Peyer's patch (tissue), 4 donors: ENCODE data around the gene RPL32. TPM values are rescaled to one million over a fixed set of nuclear protein-coding genes. Genes with fewer than 3 reads are reported as not detected.

Experiments used
- DNase-seq, 3 donors: peaks; one replicate each; pipeline ENCODE4 v3.0.0-alpha.2; 2017 to 2019
- H3K27ac ChIP-seq, 4 donors: fragments of 200-600 bp; sonication (generic); one replicate each; pipeline ENCODE4 v1.5.1; 2016 to 2019
- H3K27me3 ChIP-seq, 2 donors: fragments of 200-600 bp; sonication (generic); one replicate each; pipeline ENCODE4 v1.5.1; 2019
- H3K36me3 ChIP-seq, 3 donors: fragments of 200-600 bp; sonication (generic); one replicate each; pipeline ENCODE4 v1.5.1; 2016 to 2019
- H3K4me1 ChIP-seq, 4 donors: fragments of 200-600 bp; sonication (generic); one replicate each; pipeline ENCODE4 v1.5.1; 2016 to 2019
- H3K4me3 ChIP-seq, 4 donors: fragments of 200-600 bp; sonication (generic); 1 replicate in 3 of 4; 2 replicates in 1 of 4; pipeline ENCODE4 v1.5.1; 2016 to 2019; ENCODE audit warnings: mild to moderate bottlenecking in 1 of 4
- H3K9me3 ChIP-seq, 4 donors: fragments of 200-600 bp; sonication (generic); one replicate each; pipeline ENCODE4 v1.5.1; 2016 to 2019; ENCODE audit warnings: mild to moderate bottlenecking in 1 of 4
- POLR2A ChIP-seq, 2 donors: fragments of 450-650 bp; IDR thresholded peaks; one replicate each; pipeline ENCODE4 v1.5.1; 2017; ENCODE audit warnings: antibody characterized with exemption in 2 of 2, mild to moderate bottlenecking in 2 of 2, moderate library complexity in 2 of 2
- total RNA-seq, 4 donors: library from RNA; depleted of rRNA; stranded (reverse); fragments of >200 nt; gene quantifications; one replicate each; pipeline ENCODE4 v1.1.0, GENCODE V29; 2016
- TF ChIP-seq, protein P1 (sequence below), 6 experiments: fragments of 450-650 bp in 4 of 6; fragments of 200-600 bp in 2 of 6; sonication (generic) in 1 of 6; IDR thresholded peaks; one replicate each; pipeline ENCODE4 v1.5.1; 2017 to 2019; ENCODE audit warnings: antibody characterized with exemption in 6 of 6, mild to moderate bottlenecking in 3 of 6, moderate library complexity in 1 of 6

The RPL32 gene
- total RNA-seq, 4 donors from 2014 or later, result 258 to 541 (median 430) TPM

DNA sequence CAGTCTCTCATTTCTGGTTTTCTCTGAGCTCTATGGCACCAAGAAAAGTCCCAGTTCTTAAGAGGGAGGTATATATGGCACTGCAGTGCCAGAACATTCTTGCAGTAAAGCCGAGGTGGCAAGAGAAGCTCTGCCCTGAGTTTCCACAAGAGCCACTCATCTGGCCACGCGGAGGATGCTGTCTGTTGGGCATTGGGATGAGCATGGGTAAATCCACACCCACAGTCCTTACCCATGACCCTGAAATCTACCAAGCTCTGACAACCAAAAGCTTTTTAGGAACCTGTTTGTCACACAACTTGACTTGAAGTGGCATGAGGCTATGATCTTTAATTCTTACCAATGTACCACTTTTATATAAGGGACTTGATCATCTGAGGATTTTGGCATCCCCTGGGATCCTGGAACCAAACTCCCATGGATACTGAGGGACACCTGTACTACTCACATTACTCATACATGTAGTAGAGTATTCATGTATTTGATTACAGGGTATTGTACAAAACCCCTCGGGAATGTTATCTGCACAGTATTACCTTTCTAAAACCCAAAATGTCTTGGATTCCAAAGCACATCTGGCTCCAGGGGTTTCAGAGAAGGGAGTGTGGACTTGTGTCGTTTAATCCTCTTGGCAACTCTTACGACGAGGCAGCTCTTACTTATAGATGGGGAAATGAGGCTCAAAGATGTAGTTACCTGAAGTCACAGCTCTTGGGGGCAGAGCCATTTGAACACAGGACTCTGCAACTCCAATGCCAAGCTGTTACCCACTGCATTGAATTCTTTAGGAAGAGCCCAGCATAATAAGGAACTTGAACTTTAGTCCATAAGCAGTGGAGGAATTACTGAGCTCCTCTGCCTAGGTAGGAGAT lies 8.8 kb downstream of the RPL32 start:
- TF ChIP-seq, protein P1, sequence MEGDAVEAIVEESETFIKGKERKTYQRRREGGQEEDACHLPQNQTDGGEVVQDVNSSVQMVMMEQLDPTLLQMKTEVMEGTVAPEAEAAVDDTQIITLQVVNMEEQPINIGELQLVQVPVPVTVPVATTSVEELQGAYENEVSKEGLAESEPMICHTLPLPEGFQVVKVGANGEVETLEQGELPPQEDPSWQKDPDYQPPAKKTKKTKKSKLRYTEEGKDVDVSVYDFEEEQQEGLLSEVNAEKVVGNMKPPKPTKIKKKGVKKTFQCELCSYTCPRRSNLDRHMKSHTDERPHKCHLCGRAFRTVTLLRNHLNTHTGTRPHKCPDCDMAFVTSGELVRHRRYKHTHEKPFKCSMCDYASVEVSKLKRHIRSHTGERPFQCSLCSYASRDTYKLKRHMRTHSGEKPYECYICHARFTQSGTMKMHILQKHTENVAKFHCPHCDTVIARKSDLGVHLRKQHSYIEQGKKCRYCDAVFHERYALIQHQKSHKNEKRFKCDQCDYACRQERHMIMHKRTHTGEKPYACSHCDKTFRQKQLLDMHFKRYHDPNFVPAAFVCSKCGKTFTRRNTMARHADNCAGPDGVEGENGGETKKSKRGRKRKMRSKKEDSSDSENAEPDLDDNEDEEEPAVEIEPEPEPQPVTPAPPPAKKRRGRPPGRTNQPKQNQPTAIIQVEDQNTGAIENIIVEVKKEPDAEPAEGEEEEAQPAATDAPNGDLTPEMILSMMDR (IDR thresholded peaks at IDR 0.05), result no peak
- no peak for TF ChIP-seq POLR2A (IDR thresholded peaks at IDR 0.05)
- H3K9me3 ChIP-seq, result no peaks in the 10 kb centered on the region
- H3K4me1 ChIP-seq, result peaks cover 0 to 2% (median 0%) of the 10 kb centered on the region in 4 donors
- H3K27me3 ChIP-seq, result no peaks in the 10 kb centered on the region
- peaks cover 0 to 71% (median 0%) of the 10 kb centered on the region in 3 donors for H3K36me3 ChIP-seq
- no peak for DNase-seq
- H3K27ac ChIP-seq, result no peak overlapping the region
- H3K4me3 ChIP-seq, result no peak overlapping the region

DNA sequence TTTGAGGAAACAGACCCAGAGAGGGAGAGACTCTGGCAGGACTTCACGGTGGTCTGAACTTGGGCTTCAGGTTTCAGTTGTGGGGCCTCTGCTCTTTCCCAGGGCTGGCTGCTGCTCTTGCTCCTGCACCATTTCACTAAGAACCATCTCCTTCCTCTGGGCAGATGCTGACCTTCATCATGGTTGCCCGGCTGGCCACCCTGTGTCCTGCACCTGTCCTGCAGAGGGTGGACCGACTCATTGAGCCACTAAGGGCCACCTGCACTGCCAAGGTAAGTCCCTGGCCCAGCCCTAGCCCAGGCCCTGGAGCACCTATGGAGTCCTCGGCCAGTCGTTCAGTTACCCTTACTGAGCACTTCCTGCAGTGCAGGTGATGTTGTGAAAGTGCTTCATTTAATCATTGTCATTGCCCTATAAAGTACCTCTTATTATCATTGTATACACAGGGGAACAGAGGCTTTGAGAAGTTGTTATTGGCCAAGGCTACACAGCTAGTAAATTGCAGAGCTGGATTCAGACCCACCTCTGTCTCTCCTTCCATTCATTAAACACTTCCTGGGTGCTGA lies 10.0 kb downstream of the RPL32 start:
- no peak for DNase-seq
- no peak for TF ChIP-seq POLR2A (IDR thresholded peaks at IDR 0.05)
- TF ChIP-seq, protein P1 (IDR thresholded peaks at IDR 0.05), result no peak
- peaks cover 0 to 60% (median 0%) of the 10 kb centered on the region in 3 donors for H3K36me3 ChIP-seq

DNA sequence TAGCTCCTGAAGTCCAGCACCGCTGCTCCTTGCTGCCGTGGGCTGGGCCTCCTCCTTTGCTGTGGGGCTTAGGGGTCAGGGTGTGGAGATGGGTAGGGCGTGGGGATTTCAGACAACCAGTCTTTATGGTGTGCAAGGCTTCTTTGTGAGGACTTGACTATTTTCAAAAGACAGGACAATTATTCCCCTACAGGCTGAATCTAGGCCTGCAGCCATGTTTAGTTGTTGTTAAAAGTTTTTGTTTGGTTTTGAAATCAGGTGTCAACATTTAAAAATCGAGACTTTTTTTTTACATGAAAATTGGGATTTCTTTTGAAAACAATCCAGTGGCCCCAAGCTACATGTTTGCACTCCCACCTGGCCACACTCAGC lies 10.6 kb downstream of the RPL32 start:
- Histone ChIP-seq H3K36me3 (peaks cover 0 to 54% (median 0%) of the 10 kb centered on the region in 3 donors), H3K4me3 (no peak overlapping the region), H3K9me3 (no peaks in the 10 kb centered on the region), H3K27me3 (no peaks in the 10 kb centered on the region), H3K27ac (no peak overlapping the region), H3K4me1 (no peaks in the 10 kb centered on the region)
- TF ChIP-seq, protein P1 (IDR thresholded peaks at IDR 0.05), result peak in 2 of 6 experiments; percentile 10 to 25
- no peak for TF ChIP-seq POLR2A (IDR thresholded peaks at IDR 0.05)
- DNase-seq, result no peak

More for the DNA sequence above, 10.0 kb downstream of the RPL32 start:
- Histone ChIP-seq H3K4me3 (no peak overlapping the region), H3K4me1 (no peaks in the 10 kb centered on the region), H3K27ac (no peak overlapping the region), H3K9me3 (no peaks in the 10 kb centered on the region), H3K27me3 (no peaks in the 10 kb centered on the region)

DNA sequence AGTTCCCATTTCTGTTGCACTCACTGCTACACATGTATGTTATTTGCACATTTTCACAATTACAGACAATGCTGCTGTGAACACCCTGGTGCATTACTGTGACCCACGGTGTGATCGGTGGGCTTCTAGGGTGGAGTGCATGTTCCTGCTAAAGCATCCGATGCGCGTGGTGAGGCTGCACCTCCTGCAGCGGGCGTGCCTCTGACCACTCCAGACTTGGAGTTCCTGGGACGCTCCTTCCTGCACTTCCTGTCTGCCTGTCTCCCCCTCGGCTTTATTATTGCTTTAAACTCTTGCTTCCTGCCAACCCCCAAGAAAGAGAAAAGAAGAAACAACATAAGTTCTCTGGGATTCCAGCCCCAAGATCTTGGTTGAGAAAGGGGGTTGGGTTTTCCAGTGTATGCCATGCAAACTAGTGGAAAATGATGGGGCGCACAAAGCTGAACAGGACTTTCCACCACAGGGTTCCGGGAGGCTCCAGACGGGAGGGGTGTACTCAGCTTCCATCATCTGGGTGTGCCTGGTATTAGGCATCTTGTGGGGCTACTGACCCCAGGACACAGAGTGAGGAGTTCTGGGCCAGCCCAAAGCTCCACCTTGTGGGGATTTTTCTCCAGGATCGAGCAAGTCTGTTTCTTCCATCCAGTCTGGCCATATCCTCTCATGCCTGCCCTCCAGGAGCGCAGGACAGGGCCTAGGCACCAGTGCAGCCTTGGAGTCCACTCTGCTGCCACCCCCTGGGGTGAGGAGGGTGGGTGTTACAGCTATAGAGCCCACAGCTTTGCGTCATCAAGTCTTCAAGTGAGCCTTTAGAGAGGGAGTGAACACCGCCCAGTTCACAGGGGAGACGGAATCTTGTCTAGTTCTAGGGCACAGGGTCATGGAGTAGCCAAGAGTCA lies 11.2 kb downstream of the RPL32 start:
- Histone ChIP-seq H3K4me1 (no peaks in the 10 kb centered on the region), H3K27me3 (no peaks in the 10 kb centered on the region), H3K27ac (no peak overlapping the region), H3K4me3 (no peak overlapping the region), H3K36me3 (peaks cover 0 to 48% (median 0%) of the 10 kb centered on the region in 3 donors), H3K9me3 (no peaks in the 10 kb centered on the region)
- TF ChIP-seq POLR2A (IDR thresholded peaks at IDR 0.05), result no peak
- TF ChIP-seq, protein P1 (IDR thresholded peaks at IDR 0.05), result no peak
- no peak for DNase-seq

DNA sequence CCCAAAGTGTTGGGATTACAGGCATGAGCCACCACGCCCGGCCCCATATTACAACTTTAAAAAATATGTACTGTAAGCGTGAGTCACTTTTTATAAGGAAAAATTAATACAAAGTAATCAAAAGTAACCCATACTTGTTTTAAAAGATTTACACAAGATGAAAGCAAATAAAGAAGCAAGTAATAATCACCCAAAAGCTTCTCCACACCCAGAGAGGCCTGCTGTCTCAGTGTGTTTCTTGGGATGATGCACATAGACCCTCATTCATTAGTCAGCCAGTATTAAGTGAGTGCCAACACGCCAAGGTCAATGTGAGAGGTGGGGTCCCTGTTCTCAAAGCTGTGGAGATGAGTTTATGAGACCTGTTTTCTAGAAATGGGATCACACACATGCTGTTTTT lies 12.0 kb downstream of the RPL32 start:
- Histone ChIP-seq H3K4me1 (no peaks in the 10 kb centered on the region), H3K27me3 (no peaks in the 10 kb centered on the region), H3K27ac (no peak overlapping the region), H3K4me3 (no peak overlapping the region), H3K36me3 (peaks cover 0 to 40% (median 0%) of the 10 kb centered on the region in 3 donors), H3K9me3 (no peaks in the 10 kb centered on the region)
- TF ChIP-seq, protein P1 (IDR thresholded peaks at IDR 0.05), result no peak
- no peak for TF ChIP-seq POLR2A (IDR thresholded peaks at IDR 0.05)
- DNase-seq, result no peak
